DOHH2 (cell line): Measurements from ENCODE around the gene KIAA1958.

Experiments
- EZH2phosphoT487 ChIP-seq: fragments of 200-600 bp; sonication (generic); IDR thresholded peaks from 2 replicates; pipeline ENCODE4 v1.6.1; 2017; ENCODE audit warnings: borderline replicate concordance, mild to moderate bottlenecking, antibody characterized with exemption, low read length, moderate library complexity, mixed read lengths
- TF ChIP-seq, protein P1 (sequence below): fragments of 200-600 bp; sonication (generic); IDR thresholded peaks from one replicate; pipeline ENCODE4 v1.5.1; 2014; ENCODE audit warnings: antibody characterized with exemption, mild to moderate bottlenecking, low read depth, low read length; ENCODE audit not compliant: poor library complexity, severe bottlenecking

DNA sequence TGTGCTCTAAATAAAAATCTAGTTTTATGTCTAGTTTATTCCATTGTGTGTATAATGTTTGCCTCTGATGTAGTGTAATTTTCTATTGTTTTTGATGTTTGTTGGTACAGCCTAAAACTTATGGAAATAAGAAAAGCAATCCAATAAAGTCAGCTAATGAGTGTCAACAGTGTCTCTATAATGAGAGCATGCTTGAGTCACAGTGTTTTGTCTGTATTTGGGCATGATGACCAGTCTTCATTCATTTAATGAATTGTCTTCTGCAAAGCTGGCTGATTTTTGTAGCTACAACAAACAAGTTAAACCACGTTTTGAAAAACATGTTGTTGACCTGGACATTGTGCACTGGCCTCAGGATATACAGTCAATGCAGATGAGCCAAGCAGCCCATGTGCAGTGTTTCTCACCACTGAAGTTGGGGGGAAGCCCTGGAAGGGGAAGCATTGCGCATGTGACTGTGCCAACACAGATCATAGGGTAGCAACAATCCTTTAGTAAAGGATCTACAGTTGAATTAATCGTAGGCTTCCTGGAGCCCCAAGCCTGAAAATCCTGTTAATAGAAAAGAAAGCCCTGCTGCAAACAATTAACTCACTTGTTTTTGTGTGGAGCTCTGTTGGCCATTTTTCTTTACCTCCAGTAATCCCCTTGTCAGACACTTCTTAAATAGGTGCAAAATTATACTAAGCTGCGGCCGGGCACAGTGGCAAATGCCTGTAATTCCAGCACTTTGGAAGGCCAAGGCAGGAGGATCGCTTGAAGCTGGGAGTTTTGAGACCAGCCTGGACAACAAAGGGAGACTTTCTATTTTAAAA is 143.3 kb downstream of the KIAA1958 start:
- TF ChIP-seq, protein P1, sequence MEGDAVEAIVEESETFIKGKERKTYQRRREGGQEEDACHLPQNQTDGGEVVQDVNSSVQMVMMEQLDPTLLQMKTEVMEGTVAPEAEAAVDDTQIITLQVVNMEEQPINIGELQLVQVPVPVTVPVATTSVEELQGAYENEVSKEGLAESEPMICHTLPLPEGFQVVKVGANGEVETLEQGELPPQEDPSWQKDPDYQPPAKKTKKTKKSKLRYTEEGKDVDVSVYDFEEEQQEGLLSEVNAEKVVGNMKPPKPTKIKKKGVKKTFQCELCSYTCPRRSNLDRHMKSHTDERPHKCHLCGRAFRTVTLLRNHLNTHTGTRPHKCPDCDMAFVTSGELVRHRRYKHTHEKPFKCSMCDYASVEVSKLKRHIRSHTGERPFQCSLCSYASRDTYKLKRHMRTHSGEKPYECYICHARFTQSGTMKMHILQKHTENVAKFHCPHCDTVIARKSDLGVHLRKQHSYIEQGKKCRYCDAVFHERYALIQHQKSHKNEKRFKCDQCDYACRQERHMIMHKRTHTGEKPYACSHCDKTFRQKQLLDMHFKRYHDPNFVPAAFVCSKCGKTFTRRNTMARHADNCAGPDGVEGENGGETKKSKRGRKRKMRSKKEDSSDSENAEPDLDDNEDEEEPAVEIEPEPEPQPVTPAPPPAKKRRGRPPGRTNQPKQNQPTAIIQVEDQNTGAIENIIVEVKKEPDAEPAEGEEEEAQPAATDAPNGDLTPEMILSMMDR = no peak
- TF ChIP-seq EZH2phosphoT487 = no peak
